Hippocampal formation (tissue), 2 donors: Measurements from ENCODE around the gene FMNL1.

Experiments used
- DNase-seq, 2 donors: peaks; one replicate each; lab custom pipeline; 2025; lab: John Stamatoyannopoulos, UW

FMNL1 gene

DNA sequence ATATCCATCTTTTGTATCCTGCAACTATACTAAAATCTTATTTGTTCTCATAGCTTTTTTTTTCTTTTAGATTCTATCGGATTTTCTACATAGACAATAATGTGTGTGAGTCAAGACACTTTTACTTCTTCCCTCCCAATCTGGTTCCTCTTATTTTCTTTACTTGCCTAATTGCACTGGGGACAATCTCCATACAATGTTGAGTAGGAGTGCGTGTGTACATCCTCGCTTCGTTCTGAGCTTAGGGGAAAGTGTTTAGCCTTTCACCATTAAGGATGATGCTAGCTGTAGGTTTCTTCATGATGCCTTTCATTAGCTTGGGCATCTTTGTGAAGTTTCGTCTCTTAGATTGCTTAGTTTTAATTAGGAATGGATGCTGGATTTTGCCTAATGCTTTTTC is 37.3 kb downstream of the FMNL1 start:
- no peak for DNase-seq

- DNase-seq, result no peak
Measured at GRCh38 chr17:45260204-45260783, 38.6 kb downstream of the FMNL1 start.

- DNase-seq, result peak in 1 of 2 donors; percentile 13
Measured at GRCh38 chr17:45261577-45262515, 40.2 kb downstream of the FMNL1 start, which contains the start of gene SPATA32. SPATA32 (minus strand) TSS chr17:45262094; CDS start chr17:45262016, 78 bp downstream.

GRCh38 chr17:45262516-45263476 is 41.1 kb downstream of the FMNL1 start:
- DNase-seq, result no peak

GRCh38 chr17:45263477-45263860 is 41.8 kb downstream of the FMNL1 start:
- no peak for DNase-seq

- DNase-seq, result no peak
Measured at GRCh38 chr17:45264430-45264829, 42.7 kb downstream of the FMNL1 start.

DNA sequence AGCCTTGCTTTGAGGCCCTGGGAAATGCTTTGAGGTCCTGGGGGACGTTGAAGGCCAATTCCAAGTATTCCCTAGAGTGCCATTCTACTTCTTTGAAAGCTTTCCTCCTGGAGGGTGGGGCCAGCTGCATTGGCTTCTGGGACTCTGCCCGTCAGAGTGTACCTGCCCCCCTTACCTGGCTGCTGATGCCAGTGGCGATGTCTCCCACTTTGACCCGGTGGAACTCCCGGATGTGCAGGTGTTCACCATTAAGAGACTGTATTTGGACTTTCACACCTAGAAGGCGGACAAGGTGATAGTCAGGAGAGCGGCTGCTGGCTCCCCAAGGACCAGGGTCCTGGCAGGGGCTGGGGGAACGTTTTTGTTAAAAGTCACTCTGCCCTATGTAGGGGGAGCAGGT is 43.3 kb downstream of the FMNL1 start:
- DNase-seq, result no peak

GRCh38 chr17:45265821-45266220 is 44.1 kb downstream of the FMNL1 start:
- no peak for DNase-seq

- no peak for DNase-seq
Measured at GRCh38 chr17:45266372-45266926, 44.8 kb downstream of the FMNL1 start.

DNA sequence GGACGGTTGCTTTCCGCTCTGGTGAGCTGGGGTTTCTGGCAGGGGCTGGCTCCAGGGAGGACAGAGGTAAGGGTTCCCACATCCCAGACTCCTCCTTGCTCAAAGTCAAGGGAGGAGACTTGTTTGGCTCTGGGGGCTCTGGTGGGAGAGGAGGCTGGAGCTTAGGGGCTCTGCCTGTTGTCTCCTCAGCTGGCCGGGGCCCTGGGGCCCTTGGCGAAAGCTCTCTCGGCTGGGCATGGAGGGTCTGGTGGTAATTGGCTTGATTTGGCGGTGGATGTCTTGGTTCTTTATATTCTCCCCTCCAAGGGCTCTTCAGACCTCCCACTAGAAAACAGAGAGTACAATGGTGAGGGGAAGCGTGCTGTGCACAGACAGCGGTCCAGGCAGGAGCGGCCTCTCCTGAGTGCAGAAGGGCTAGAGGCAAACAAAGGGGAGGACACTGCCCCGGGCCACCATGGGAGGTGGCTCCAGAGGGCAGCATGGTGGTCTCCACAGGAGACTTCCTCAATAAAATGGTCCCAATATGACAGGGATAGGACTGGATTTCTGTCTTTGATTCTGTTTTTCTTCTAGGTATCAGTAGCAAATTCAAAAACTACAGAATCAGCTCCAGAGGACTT is 45.9 kb downstream of the FMNL1 start:
- no peak for DNase-seq

DNA sequence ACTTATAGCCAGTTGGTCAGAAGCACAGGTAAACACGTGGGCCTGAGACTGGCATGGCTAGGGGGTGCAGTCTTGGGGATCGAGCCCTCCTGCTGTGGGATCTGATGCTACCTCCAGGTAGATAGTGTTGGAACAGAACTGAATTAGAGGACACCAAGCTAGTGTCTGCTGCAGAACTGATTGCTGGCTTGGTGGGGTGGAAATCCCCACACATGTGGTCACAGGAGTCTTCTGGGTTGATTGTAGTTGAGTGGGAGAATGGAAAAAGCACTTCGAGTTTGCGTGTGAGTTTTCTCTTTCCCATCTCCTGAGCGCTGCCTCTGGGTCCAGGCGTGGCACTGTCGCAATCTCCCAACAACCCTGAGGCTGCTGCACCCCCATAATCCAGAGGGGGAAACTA is 48.2 kb downstream of the FMNL1 start:
- DNase-seq, result no peak

- no peak for DNase-seq
Measured at GRCh38 chr17:45270828-45271418, 49.2 kb downstream of the FMNL1 start.

GRCh38 chr17:45271603-45272002 is 49.9 kb downstream of the FMNL1 start:
- DNase-seq, result no peak

GRCh38 chr17:45273551-45273957 is 51.9 kb downstream of the FMNL1 start:
- DNase-seq, result no peak

DNA sequence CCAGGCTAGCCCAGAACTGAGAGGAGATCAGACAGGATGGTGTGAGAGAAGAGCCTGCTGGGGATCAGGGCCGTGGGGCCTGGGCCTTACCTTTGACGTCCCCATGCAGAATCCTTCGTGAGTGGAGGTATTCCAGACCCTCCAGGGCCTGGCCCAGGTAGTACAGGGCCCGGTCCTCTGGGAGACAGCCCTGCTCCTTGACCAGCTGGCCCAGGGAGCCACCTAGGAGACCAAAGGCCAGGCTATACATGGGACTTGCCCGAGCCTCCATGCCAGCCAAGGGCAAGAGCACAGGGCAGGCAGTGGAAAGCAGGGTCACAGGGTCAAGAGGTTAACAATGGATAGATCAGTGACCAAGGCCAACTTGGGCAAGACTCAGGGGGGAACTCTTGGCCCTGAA is 52.3 kb downstream of the FMNL1 start:
- no peak for DNase-seq

DNA sequence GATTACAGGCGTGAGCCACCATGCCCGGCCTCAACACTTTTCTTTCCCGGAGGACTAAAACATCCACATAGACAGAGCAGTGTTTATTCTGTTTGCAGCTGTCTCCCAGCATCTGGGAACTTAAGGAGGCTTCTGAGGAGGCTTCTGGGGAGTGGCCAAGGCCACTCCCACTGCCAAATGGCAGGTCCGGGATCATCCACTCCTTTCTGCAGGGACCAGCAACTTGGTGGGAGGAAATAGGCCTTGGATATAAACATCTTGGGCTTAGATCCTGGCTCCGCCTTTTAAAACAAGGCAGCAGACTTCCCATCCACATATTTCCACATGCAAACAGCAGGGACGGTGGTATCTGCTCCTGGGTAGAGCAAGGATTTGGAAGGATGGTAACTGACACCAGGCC is 54.3 kb downstream of the FMNL1 start:
- DNase-seq, result no peak

- DNase-seq, result peak; percentile 70 to 83
Measured at GRCh38 chr17:45277216-45277849, 55.6 kb downstream of the FMNL1 start.

- DNase-seq, result no peak
Measured at GRCh38 chr17:45277992-45278391, 56.3 kb downstream of the FMNL1 start.

DNA sequence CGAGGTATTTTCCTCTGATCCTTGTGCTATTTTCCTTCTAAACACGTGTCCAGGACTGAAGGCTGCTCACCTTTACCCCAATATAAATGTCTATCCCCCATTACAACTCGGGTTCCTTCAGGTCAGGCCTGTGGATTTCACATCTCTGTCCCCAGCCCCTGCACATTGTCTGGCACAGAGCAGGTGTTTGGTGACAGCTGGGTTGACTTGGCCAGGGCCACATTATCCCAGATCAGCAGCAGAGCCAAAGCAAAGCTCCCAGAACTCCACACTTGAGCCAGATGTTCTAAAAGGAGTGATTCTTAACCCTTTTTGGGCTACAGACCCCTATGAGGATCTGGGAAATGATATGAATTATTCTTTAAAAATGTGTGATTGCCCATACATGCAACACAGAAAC is 58.2 kb downstream of the FMNL1 start:
- DNase-seq, result no peak
